Smooth muscle cell of the brain vasculature (primary cell): ENCODE measurements around the gene DDX42.
"Not testable (repeated sequence)": the region's sequence is repeated elsewhere in the genome, so short reads cannot be mapped to it uniquely, and the experiment has no call there.

ENCODE experiments used
- DNase-seq: peaks from one replicate; pipeline ENCODE4 v3.0.0-alpha.2; 2012; ENCODE audit warnings: low read depth, low spot score

Gene DDX42

DNA sequence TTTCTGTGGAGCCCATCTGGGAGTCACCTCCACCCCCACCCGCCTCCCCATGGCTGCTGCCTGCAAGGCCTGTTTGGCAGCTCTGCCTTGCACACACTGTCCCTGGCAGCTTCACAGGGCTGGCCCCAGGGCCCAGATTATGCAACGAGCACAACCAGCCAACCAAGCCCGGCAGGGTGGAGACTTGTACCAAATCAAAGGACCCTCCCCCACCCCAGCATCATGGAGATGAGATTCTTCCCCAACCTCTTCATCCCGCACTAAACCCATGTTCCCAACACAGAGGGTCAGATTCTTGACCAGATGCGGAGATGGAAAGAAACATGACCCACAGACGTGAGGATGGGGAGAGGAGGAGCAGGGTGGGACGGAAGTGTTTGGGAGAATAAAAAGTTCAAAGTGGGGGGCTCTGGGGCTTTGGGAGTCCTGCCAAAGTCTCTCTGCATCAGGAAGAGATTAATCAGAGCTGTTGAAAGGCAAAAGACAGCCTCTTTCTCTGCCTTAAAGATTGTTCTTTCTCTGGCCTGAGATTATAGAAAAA, 64.7 kb downstream of the DDX42 start:
- DNase-seq = no peak

DNA sequence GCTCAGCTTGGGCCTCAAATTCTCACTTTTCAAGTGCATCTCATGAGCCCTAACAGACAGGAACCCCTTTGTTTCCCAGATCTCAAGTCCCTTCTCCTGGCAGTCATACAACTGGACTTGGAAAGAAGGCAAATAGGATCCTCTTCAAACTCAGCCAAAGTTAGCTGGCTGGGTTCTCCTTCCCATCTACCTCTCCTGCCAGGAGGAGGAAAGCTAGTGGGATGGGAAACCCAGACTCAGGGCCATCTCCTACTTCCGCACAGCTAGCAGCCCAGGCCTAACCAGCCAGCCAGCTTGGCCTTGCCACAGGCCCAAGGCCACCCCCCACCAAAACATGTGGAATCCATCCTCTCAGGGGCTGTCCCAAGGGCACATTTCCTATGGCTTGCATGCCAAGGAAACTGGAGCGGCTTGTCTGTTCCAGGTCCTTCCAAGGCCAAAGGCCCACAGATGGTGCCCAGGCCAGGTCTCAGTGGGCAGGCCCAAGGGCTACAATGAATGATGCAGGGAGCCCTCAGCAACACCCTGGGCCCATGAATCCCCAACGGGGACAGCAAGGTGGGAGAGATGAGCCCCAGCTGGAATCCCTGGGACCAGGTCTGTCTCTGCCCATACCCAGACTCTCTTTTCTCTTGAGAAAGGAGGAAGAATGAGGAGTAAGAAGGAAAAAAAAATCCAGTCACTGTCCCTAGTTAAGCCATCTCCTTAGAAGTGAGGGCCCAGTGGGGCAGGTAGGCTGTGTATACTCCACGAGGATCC, 66.8 kb downstream of the DDX42 start:
- DNase-seq = no peak

DNA sequence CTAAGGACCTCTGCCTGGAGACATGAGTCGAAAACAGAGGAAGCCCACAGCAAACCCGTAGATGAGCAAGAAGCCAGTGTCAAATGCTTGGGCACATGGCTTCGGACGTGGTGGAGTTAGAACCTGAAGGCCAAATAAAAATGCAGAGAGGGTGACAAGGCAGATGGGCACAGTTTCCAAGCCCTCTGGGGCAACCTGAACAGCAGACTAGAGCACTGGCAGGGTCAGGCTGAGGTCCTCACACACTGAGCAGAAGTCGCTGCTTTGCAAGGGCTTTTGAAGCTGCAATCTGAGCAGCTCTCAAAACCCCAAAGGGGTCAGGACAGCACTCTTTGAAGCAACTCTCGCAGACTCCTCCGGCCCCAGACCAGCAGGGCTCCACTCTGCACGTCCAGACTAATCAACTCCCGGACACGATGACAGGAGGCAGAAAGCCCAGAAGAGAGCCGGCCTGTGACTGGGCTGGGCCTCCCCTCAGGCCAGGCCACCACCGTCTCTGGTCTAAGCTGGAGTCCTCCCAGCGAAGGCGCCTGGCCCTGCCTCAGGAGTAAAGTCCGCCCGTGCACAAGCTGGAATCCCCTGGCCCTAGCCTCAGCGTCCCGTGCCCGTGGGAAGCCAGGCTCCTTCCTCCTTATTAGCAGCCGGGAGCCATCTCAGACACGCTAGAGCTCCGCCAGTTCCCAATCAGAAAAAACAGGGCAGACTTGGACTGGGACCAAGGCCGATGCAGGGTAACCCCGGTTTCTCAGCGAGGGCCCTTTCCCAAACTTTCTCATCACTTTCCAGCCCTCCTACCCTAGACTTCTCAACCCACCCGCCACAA, 67.6 kb downstream of the DDX42 start:
- DNase-seq = no peak

DNA sequence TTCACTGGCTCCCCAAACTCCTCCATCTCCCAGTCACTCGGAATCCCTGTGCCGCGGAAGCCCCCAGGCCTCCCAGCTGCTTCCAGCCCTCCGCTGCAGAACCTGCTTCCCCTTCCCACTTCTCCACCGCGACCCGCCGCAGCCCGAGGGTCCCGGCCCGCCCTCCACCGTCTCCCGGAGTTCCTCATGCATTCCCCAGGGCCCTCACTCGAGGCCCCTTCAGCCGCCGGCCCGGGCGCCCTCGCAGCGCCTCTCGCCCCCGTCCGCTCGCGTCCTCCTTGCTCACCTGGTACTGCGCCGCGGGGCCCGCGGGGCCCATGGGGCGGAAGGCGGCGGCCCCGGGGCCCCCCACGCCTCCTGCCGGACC, 68.2 kb downstream of the DDX42 start:
- DNase-seq = no peak

DNA sequence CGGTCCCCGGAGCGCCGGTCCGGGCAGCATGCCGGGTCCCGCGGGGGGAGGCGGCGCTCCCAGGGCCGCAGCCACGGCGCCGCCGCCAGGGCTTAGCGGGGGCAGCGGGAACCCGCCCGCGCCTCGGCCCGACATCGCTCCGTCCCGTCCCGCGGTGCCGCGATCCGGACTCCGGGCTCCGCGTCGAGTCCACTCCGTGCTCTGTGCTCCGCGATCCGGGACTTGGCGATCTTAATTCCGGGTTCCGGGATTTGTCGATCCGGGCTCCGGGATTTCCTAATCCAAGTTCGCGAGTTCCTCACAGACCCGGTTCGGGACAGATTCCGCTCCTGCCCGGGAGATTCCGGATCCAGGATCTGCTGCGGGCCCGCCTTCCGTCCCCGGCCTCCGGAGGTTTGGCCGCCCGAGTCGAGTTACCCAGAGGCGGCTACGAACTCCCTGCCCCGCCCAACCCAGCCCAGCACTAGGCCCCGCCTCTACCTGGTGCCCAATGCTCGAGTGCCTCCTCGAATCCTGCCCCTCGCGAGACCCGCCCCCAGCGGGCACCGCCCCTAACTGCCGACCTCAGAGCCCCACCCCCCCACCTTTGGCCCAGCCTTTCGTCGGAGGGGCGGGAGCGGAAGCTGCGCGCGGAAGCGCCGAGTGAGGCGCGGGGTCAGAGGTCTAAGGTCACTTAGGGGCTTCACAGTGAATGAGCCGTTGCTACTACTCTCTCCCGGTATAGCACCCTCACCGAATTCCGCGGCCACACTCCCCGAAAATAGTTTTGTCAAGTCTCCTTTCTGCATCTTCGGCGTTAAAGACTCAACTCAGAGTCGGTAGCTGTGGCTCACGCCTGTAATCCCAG, 68.8 kb downstream of the DDX42 start, which contains the start of gene SMARCD2:
TSS of gene SMARCD2 (minus strand) at position 146 of the 847 bp plus-strand sequence. CDS start at position 135, 11 bp downstream.
- peak; percentile 98 for DNase-seq

DNA sequence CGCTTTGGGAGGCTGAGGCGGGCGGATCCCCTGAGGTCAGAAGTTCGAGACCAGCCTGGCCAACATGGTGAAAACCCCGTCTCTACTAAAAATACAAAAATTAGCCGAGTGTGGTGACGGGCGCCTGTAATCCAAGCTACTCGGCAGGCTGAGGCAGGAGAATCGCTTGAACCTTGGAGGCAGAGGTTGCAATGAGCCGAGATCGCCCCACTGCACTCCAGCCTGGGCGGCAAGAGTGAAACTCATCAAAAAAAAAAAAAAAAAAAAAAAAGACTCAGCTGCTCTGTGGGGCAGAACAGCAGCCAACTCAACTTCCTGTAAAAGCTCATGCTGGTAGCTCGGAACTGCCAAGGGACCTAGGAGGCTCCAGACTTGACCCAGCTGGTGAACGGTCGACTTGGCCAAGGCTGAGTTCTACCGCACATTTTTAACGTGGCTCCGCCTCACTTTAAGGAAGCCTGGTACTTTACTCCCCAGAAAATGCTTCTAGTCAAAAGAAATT, 69.5 kb downstream of the DDX42 start:
- DNase-seq = not testable (repeated sequence)

DNA sequence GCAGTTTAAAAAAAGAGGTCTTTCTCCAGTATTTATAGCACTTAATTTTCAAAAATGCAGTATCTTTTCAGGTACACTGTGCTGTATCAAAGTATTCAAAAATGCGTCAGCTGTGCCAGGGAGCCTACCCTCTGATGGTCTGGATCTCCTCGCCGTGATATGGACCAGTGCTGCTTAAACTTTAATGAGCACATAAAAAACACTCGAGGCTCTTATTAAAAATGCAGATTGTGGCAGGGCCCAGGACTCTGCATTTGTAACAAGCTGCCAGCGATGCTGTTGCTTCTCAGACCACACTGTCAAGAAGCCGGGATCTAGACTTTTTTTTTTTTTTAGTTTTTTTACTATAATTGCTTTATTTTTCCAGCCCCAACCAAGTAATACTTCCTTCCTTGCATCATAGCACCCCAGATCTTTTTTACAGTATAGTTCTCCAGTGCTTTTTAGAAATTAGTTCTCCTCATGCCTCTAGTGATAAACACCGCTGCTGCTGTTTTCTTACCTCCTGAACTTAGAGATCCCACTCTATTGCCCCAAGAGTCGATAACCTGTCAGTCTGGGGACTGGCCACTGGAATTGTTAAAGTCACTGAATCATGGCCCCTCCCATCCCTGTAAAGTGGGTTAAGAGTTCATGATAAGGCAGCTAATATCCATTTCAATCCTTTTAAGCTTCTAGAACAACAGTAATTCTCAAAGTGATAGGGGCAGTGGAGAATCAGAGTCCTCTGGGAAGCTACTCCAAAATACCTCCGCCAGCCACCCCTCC, 70.1 kb downstream of the DDX42 start:
- no peak for DNase-seq

DNA sequence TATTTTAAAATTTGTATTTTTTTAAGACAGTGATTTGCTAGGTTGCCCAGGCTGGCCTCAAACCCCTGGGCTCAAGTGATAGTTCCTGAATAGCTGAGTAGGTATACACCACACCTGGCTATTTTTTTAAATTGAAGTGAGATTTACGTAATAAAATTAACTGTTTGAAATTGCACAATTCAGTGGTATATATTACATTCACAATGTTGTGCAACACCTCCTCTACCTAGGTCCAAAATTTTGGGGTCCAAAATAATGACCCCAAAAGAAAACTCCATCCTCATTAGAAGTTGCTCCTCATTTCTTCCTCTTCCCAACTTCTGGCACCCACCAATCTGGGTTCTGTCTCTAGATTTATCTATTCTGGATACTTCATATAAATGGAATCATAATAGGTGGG, 71.5 kb downstream of the DDX42 start:
- no peak for DNase-seq

DNA sequence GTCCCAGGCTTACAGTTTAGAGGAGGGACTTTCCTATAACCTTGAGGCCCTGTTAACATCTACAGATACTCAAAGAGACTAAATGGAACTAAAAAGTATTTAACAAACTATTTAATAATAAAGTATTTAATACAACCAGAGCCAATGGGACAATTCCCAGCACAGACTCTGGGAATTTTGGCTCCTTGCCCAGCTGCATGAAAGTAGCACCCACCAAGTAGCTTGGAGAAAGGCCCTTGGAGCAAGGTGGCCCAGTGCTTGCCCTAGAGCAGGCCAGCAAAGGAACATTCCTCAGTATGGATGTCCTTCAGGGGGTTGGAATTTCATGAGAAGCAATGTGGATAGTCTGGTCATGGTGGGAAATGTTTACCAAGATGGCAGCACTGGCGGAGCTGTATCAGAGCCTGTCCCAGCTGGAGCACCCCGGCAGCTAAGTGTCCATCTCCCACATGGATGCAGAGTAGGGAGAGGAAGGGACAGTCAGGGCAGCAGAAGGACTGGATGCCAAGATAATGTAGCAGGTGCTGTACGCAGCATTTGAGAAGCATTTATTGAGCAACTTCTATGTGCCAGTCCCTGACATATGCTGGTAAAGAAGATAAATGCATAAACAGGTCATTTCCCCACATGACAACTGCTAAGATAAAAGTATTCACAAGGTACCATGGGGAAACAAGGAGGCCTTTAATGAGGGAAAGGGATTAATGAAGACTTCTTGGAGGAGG, 73.7 kb downstream of the DDX42 start:
- DNase-seq = no peak

DNA sequence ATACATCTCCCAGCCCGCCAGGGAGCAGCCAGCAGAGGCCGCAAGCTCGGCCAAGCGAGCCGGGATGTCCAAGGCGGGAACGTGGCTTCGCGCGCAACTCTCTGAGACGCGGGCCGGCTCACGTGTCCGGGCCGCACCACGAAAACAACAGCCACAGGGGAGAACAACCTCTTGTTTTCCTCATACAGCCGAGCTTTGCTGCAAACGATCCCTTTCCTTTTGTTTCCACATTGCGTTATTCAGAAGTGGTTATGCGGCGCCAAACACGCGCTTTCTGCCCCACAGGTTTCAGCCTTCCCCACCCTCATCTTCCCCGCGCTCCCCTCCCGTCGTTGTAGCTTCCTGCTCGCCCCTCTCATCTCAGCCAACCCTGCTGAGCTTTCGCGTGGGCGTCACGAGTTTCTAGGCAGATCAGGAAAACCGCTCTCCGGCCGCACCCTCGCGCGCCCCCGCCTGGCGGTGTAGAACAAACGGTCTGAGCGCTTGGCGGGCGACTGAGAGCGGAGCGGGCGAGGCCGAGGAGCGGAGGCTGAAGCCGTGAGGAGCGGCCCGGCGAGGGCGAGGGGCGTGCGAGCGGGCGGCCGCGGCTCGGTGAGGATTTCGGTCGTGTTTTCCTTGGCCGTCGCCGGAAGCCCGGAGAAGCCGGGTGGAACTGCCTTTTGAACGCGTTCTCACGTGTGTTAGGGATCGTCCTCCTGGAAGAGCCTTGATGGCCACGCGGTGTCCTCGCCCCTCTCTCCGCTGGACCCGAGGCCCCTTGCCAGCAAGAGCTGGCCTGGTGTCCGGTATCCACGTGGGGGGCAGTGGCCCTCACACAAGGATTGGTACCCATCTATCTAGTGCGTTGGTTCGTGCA, 75.1 kb downstream of the DDX42 start:
- DNase-seq = no peak

DNA sequence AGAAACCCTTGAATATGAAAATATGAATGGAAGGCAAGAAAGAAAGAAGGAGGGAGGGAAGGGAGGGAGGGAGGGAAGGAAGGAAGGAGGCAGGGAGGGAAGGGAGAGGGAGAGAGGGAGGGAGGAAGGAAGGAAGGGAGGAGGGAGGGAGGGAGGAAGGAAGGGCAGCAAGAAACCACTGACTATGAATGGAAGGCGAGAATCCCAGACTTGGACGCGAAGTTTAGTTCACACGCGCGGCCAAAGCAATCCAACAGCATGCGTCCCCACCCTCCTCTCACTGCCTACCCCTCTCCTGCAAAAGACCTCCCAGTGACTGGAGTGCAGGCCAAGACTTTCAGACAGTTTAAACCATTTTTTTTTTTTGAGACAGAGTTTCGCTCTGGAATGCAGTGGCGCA, 76.4 kb downstream of the DDX42 start:
- no peak for DNase-seq

DNA sequence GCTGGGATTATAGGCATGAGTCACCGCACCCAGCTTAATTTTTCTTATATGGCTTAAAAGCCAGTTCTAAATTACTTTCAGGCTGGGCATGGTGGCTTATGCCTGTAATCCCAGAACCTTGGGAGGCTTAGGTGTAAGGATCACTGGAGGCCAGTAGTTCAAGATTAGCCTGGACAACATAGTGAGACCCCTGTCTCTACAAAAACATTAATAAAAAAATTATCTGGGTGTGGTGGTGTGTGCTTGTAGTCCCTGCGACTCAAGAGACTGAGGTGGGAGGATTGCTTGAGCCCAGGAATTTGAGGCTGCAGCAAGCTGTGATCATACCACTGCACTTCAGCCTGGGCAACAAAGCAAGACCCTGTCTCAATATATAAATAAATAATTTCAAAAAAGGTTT, 79.3 kb downstream of the DDX42 start:
- no peak for DNase-seq

DNA sequence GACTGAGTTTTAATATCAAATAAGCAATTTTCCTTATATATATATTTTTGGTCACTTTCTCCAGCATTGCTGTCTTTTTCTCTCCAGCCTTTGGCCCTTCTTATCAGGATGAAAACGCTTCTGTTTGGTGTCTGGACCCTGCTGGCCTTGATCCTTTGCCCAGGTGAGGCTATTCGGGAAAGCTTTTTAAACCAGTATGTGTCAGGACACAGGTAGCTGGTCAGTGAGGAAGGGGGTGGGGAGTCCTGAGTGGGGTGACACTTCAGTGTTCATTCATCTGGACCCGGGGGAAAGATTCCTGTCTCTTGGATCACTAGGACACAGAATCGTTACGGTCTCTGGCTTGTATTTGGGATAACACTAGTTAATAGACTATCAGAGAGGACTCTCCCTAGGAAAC, 80.7 kb downstream of the DDX42 start:
- DNase-seq = no peak

DNA sequence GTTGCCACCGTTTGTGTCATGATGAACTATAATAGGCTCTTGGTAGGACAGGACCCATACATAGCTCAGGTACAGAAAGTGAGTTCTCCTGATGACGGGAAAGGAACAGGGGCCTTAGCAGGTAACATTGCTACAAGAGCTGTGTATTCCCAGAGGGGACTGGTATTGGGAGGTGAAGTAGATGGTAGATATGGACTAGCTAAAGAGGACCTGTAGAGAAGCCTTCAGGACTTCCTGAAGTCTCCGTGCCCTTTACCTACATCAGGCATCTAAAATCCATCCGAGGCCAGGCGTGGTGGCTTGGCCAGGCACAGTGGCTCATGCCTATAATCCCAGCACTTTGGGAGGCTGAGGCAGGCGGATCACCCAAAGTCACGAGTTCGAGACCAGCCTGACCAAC, 81.2 kb downstream of the DDX42 start:
- no peak for DNase-seq

DNA sequence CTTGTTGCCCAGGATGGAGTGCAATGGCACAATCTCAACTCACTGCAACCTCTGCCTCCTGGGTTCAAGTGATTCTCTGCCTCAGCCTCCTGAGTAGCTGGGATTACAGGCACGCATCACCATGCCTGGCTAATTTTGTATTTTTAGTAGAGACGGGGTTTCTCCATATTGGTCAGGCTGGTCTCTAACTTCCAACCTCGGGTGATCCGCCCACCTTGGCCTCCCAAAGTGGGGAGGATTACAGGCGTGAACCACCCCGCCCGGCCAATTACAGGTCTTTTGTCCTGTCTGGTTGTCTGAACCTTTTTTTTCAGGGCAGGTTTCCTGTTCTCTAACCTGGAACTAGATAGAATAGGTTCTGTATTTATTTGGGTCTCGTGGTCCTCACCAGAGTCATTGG, 82.5 kb downstream of the DDX42 start:
- DNase-seq = not testable (repeated sequence)

DNA sequence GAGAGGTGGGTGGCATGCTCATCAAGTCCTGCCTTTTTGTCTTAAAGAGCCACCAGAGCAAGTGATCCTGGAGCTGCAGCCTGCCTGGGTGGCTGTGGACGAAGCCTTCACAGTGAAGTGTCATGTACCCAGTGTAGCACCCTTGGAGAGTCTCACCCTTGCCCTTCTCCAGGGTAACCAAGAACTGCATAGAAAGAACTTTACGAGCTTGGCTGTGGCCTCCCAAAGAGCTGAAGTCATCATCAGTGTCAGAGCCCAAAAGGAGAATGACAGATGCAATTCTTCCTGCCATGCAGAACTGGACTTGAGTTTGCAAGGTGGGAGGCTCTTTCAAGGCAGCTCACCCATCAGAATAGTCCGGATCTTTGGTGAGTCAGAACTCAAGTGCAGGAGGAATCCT, 85.3 kb downstream of the DDX42 start:
- no peak for DNase-seq

DNA sequence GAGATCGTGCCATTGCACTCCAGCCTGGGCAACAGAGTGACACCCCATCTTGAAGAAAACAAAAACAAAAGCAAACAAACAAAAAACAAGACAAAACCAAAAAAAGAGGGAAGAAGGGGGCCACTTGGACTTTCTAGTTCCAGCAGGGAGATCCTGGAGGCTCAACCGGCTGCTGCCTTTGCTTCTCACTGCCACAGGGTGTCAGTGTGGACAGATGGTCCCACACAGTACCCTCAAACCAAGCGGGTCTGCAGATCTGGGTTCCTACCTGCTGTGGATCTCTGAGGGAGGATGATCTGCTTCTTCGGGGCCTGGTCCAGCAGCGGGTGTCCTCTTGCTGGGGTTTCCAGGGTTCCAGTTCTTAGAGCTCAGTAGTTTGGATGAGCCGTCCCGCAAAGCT, 92.7 kb downstream of the DDX42 start:
- DNase-seq = not testable (repeated sequence)
